COLO668 (cell line): Measurements from ENCODE around the gene SERP1.

Experiments
- DNase-seq: peaks from one replicate; lab custom pipeline; 2025; ENCODE audit not compliant: unreplicated experiment; lab: John Stamatoyannopoulos, UW

Gene SERP1

DNA sequence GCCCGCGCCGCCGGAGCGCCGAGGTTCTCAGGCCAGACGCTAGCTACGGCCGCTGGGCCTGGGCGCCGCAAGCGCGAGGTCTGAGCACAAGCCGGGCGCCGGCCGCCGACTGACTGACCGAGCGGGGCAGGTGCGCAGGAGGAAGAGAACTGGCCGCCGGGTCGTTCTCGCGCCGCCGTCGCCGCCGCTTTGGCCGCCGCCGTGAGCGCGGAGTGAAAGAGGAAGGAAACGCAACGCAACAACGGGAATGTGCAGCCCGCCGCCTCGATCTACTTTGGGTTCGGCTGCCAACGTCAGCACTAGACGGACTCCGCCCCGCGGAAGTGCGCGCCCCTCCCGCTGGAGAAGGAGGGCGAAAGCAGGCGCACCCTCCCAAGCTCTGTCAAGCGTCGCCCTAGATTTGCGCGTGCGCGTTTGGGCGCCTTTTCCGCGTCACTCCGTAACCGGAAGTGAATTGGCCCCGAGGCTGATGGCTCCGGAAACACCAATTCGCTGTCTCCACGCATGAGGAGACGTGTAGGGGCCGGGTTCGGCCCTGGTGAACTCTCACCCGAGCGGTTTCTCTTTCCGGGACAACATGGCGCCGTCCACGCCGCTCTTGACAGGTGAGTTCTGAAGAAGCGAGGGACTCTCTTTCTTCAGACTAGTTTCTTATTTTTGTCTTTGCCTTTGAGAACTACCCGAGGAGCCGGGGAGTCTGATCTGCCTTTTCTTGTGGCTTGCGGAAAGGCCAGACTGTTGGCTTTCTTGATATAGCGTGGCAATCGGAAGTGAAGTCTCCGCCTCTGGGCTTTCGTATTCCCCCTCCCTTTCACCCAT is at the start of gene SERP1, which contains the start of gene EIF2A:
Gene SERP1, minus strand, starts transcription at position 271 of the 819 bp plus-strand sequence. CDS start 361 bp downstream, outside the sequence.
Gene EIF2A, plus strand, starts transcription at position 562 of the 819 bp plus-strand sequence. Its CDS starts 16 bp downstream, at position 578.
- peak; percentile 96 for DNase-seq

DNA sequence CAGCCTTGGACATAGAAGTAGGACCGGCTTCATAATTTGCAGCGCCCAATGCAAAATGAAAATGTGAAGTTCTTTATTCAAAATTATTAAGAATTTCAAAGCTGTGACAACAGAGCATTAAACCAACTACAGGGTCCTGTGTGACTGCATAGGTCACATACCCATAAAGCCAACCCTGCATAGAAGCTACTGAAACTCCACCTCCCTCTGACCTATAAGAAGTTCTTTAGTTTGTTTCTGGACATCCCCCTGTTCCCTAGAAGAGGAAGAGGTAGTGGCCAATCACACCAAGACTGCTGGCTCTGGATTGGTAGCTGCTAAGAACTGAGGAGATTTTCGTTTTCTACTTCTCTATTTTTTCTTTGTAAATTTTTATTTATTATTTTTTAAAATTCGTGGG is 47.9 kb upstream of the SERP1 start:
- no peak for DNase-seq

DNA sequence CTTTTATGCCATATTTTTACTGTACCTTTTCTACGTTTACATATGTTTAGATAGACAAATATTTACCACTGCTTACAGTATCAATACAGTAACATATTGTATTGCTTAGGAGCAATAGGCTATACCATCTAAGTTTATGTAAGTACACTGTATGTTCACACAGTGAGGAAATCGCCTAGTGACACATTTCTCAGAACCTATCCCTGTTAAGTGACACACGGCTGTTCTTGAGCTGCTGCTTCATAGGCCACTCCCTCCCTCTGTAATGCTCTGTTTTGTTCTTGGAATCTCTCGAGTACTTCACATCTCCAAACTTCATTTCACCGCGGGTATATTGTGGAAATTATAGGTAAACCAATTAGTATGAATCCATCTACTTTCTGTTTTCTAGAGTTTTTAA is 43.5 kb upstream of the SERP1 start:
- no peak for DNase-seq

DNA sequence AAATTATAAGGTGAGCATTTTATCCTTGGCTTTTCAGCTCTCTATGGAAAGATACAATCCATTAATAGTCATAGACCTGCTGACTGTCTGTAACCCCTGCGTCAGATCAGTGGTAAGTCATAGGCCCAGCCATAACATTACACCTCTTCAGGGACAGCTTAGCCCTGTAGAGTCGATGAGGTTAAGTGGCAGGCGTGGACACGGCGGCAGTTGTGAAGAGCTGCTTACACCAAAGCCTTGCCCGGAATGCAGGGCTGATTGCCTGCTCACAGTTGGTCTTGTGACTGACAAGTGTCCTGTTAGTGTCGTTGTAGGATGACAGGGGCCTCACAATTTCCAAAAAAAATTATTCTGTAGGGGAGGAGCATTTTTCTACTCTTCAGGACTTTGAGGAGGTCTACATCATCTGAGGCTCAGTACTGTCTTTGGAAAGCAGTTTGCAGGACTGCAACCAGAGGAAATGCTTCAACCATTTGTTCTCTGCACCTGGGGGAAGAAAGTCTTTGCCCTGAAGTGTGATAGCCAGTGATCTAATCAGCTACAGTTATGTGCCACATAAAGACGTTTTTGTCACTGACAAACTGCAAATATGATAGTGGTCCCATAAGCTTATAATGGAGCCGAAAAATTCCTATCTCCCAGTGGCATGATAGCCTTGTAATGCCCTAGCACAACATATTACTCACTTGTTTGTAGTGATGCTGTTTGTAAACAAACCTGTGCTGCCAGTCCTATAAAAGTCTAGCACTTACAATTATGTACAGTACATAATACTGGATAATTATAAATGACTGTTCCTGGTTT is 41.9 kb upstream of the SERP1 start:
- DNase-seq, result no peak

DNA sequence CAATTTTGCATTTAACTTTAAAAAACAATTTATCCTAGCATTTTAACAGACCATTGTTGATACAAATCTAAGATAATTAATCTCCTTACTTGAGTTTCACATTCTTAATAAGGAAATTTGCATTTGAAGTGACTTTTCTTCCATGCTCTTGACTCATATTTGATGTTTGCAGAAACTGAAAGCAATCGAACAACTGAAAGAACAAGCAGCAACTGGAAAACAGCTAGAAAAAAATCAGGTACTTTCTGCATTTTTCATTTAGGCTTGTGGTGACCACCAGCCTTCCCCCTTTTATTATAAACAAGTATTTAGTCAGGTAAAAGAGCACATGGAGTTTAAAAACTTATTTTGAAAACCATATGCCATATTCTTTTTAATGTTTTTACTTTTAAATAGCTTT is 36.7 kb upstream of the SERP1 start:
- no peak for DNase-seq

DNA sequence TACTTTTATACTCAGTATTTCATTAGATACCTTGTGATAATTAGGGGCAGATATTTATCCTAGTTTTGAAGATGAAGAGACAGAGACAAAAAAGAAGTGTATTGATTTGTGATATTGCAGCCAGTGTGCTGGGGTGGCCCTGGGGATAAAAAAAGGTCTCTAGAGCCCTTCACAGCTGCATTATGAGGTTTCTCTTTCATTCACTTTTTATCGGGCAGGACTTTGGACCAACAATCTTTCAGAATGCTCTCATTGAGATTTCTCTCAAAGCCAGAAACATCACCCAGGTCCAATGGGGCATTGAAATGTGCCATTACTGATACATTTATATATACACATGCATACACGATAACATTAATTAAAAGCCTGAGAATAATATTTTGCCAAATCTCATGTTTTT is 36.3 kb upstream of the SERP1 start:
- no peak for DNase-seq

DNA sequence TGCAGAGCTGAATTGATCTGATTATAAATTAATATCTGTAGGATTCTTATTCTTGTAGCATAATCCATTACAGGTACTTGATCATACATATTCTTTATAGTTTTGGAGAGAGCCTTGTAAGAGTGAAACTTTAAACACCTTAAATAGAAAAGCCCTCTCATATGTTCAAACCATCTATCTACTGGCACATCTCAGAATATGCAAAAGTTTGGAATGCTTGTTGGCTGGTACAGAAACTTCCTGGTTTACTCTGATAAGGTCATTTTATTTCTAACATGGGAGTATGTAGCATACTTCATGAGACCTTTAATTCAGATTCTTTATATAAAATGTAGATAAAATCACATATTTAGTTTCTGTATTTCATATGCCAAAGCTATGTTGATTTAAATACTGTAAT is 34.9 kb upstream of the SERP1 start:
- DNase-seq, result no peak

DNA sequence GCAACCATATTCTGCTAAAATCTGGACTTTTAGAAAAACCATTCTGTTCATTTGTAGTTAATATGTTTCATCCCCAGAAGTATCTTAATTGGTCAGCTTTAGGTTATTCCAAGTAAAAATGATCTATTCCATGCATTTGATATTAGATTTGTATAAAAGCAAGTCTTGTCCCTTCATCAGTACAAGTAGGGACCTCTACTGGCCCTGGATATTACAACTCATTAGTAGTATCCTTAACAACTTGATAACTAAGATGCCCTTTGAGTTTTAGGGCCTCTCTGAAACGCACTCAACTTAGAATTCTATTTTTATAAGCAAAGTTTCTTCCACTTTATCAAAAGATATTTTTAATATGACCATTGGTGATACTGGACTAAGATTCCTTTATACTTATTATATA is 31.6 kb upstream of the SERP1 start:
- no peak for DNase-seq

DNA sequence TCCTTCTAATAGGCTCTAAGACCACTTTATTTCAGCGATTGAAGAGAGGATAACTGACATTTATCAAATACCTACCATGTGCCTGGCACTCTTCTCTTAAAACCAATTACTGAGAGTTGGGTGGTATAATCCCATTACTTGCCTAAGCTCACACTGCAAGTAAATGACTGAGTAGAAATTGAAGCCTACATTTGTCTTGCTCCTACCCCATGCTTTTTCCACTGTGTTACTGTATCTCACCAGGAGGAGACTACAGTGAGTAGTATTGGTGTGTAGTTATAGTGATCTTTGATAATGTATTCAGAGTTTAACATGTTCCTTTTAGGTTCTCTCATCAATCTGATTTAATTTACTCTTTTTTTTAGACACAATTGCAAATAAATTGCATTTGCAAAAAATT is 21.0 kb upstream of the SERP1 start:
- no peak for DNase-seq

DNA sequence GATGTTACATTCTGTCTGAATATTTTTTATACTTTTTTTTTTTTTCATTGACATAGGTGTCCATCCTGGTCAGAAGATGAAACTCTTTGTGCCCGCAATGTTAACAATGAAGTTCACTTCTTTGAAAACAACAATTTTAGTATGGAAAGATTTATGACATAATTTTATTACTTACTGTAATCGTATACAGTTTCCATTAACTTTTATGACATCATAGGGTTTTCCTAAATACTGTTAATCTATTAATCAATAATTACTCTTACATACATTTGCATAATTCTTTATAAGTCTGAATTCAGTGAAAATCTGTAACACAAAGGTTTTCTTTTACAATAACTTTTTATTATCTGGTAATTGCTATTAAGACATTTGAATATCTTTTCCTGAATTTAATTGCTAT is 17.9 kb upstream of the SERP1 start:
- no peak for DNase-seq

DNA sequence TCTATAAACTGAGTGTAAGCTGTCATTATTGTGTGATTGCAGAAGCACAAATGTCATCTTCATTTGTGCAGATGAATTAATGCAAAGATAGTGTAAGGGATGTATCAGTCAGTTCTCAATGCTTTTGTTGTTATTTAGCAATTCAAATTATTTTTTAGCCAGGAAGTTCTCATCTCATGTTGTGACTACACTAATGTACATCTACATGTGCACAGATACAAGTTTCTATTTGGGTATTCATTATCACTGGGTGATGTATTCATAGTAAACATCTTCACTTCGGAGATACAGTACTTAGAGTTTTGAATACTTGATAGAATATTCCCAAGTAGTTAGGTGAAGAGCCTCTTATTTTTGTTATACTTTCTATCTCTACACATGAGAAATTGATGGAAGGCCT is 11.4 kb upstream of the SERP1 start:
- DNase-seq, result no peak

DNA sequence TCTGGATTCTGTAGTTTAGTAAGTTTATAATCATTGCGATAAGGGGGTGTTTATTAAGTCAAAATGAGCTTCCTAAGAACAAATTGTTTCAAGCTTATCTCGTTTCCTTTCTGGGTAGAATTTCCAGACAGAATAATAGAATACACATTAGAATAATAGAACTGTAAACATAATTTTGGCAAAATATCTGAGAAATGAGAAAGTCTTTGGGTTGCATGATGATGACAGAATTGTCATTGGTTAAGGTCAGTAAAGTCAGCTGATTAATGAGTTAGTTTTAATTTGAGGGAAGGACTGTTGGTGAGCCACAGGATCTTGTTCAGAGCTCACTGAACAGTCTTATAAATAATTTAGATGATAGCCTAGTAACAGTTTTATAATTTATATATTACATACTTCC is 10.5 kb upstream of the SERP1 start:
- no peak for DNase-seq

DNA sequence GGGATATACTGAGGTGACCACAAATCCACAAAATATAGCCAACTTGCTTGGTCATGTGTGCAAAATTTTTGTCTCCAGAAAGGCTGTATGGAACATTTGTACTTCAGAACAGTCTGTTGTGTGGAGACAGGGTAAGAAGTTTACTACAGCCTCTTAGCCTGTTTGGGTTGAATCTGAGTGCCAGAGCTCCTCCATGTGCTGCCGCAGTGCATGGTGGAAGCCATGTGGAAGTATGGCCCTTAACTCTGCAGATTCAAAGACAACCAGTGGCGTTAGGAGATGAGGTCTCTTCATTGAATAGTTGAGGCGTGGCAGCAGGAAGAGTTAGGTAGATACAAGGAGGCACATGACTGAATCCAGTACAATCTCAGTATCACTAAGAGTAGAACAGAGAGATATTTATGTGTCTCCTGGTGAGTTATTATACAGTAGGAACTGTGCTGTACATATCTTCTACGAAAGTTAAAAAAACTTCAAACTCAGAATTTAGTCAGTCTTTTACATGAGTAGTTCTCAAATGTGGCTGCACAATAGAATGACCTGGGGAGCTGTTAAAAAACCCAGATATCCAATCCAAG is 9.7 kb upstream of the SERP1 start:
- no peak for DNase-seq

DNA sequence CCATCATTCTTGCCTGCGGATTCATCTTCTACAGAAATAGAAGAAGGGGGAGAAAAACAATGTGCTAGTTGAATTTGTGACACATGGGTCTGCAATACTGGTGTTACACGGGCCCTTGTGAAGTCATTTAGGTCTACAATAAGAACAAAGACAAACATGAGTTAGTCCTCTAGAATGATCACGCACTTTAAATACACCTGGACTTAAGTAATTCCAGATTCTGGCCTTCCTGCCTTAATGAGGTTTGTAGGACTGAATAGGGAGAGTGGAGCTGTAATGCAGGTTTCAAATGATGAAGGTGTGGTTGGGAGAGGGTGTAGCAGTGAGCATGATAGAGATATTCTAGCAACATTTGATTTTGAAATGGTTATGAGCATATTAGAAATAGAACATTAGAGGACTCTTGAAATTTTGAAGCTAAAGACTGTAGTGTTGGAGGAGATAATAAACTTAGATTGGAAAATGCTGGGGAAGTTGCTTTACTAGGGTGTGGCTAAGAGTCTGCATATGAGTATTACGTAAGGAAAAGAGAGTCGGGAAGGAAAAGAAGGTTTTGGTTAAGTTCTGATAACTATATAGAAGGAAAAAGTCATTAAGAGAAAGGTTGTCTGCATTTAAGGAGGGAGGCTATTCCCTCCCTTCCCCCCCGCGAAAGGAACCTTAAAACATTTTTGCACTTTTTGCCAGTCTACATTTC is 897 bp upstream of the SERP1 start:
- DNase-seq, result no peak

DNA sequence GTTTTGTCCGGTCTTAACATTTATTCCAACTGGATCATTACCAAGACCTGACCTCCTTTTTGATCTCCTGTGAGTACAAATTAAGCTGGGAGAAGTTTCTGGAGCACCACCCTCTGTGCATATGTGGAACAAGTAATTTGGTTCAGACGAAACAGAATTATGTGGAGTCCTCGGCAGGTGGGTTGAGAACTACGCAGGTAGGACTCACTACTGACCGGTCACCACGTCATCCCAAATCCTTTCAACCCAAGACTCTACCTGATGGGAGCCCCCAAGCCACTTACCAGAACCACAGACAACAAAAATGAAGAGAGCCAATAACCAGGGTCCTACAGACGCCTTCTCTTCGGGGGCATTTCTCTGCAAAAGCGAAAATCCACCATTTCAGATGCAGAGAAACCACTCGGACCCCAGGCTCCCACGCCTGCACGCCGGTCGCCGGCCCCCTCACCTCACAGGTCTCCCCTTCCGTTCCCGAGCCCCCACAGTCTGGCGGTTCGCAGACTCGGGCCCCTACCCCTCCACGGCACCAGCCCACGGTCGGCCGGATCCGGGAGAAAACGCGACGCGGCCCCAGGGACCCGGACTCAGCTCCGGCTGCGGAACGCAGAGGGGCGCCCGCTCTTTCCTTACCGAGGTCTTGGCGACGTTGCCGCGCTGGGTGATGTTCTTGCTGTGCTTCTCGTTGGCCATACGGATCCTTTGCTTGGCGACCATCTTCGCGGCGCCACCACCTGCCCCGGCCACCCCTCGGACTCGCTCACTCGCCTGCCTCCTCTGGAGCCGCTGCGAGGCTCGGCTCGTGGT is 674 bp downstream of the SERP1 start:
- DNase-seq, result no peak

DNA sequence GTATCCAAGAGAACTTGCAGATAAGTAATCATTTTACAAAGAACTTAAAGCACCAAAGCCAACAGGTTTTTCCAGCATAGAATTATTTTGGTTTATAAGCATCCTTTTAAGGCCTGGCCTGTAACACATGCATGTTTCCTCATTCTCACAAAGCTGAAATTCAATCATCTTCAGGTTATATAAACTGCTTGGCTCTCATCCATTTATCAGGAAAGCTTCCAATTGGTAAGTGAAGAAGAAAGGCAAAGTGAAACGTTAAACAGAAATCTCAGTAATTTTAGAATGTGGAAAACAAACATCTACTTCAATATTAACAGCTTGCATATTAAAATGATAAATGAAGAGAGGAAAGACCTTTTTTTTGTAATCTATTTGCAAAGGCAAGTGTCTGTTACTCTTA is 1.6 kb downstream of the SERP1 start:
- DNase-seq, result no peak

DNA sequence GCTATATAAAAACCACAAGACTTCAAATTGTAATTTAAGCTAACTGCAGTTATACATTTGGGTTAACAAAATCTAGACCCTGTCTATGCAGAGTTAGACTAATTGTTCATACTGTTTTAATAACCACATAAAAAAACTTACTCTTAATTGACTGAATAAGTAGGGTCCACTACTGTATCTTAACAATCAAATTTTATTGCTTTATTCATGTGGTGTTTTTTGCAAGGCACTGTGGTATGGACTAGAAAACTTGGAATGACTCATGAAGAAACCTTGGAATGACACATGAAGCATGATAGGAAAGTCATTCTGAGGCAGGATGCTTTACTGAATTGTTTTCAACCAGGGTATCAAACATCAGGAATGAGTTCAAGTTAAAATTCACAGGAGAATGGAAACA is 2.3 kb downstream of the SERP1 start:
- no peak for DNase-seq

DNA sequence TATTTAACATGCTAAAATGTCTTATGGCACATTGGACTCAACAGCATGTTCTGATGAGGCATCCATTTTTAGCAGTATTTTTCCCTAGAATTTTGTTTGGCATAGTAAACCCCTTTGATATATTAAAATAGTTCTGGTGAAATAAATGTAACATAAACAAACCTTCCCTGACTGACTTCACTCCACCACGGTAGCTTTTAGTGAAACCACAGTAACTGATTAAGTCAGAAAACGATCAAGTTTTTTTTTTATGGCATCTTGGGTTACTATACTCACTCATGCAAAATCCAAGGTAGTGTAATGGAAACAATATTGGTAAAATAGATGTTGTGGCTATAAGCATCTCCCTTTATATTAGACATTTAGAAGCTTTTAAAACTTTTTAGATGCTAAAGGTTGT is 2.8 kb downstream of the SERP1 start:
- no peak for DNase-seq

DNA sequence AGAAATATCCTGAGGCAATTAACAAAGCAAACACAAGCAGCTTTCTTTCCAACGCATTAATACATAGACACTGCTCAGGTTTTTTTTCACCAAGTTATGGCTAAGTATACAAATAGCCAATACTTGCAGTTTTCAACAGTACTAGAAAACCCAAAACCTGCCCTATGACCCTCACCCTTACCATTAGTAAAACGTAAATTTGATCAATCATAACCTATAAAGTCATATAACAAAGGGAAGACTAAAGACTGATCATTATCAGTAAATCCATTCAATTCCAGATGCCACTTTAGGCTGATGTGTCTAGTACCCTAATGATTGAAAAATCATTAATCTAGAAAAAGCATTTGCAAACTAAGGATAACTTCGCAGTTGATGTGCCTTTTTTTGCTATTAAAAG is 3.2 kb downstream of the SERP1 start:
- no peak for DNase-seq

DNA sequence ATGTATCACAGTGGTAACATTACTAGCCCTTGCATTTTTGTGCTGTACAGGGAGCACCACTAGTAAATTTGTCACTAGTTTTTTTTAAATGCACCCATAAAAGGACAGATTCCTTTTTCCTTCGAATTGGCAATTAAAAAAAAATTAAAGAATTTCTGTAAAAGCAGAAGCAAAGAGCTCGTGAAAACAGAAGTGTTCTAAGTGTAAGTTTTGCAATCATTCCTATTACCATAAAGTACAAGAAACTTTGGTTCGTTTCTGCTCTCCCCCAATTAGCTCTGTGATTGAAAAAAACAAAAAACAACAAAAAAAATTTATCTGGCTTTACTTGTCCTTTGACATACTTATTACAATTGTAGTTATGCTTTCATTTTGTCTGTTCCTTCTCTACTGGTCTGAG is 5.3 kb downstream of the SERP1 start:
- no peak for DNase-seq

DNA sequence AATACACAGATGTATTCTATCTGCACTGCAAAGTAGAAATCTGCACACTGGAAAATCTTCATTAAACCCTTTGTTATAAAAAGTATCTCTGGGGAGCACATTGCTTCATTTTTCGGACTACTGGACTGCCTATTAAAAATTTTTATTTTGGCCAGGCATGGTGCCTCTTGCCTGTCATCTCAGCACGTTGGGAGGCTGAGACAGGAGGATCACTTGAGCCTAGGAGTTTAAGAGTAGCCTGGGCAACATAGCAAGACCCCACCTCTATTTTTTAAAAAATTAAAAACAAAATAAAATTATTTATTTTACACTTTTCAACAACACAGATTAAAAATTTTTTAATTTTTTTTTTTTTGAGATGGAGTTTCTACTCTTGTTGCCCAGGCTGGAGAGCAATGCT is 6.0 kb downstream of the SERP1 start:
- no peak for DNase-seq
